ENCODE data around the gene ASCC1. TPM values are rescaled to one million over a fixed set of nuclear protein-coding genes. Genes with fewer than 3 reads are reported as not detected.

ASCC1 gene
- total RNA-seq, 2 experiments from 2014 or later: 16.5 to 19.0 TPM

GRCh38 chr10:72245949-72246525, 30.0 kb upstream of the ASCC1 start:
- POLR2A ChIA-PET: interaction anchor here (1.2 to 4.5 kb wide), 5 partner anchors 10 to 86 kb away, joined by 4 to 49 read pairs (median 8); partner anchors contain the start of gene DDIT4
- peaks cover 90% of the 10 kb centered on the region for H3K4me1 Mint-ChIP-seq (ENCODE audit: low read depth)
- DNase-seq (no peak), ATAC-seq (ENCODE audit: poor library complexity) (no peak)
- no peaks in the 10 kb centered on the region for H3K27me3 ChIP-seq (ENCODE audit: control insufficient read depth in 1 of 2, insufficient read depth in 2 of 2, low read length in 2 of 2)
- peak overlapping the region; percentile 57 for H3K4me3 Mint-ChIP-seq
- no peaks in the 10 kb centered on the region for H3K36me3 Mint-ChIP-seq (ENCODE audit: low read depth)
- H3K9me3 Mint-ChIP-seq: no peaks in the 10 kb centered on the region
- H3K27ac Mint-ChIP-seq: peak overlapping the region; percentile 96
- H3K4me1 ChIP-seq (ENCODE audit: insufficient read depth, low read length): peaks cover 96% of the 10 kb centered on the region
- H3K36me3 ChIP-seq (ENCODE audit: insufficient read depth, low read length): no peaks in the 10 kb centered on the region
- no peaks in the 10 kb centered on the region for H3K27me3 Mint-ChIP-seq
- CTCF ChIA-PET: no interaction called here
- H3K9me3 ChIP-seq (ENCODE audit: control insufficient read depth in 1 of 2, insufficient read depth in 1 of 2, low read length in 2 of 2): no peaks in the 10 kb centered on the region
- H3K27ac ChIP-seq (ENCODE audit: low read depth in 1 of 2, low read length in 2 of 2): peak overlapping the region; percentile 44 to 57
- intact Hi-C loops (cut with DNase I, micrococcal nuclease): no loop called here
- TF ChIP-seq CTCF (IDR thresholded peaks at IDR 0.05): no peak
- no peak overlapping the region for H3K4me3 ChIP-seq (ENCODE audit: low read length)

GRCh38 chr10:72244573-72245038, 28.5 kb upstream of the ASCC1 start:
- H3K36me3 ChIP-seq (ENCODE audit: insufficient read depth, low read length): no peaks in the 10 kb centered on the region
- Mint-ChIP-seq H3K9me3 (no peaks in the 10 kb centered on the region), H3K4me1 (ENCODE audit: low read depth) (peaks cover 89% of the 10 kb centered on the region), H3K4me3 (peak overlapping the region; percentile 14), H3K27ac (peak overlapping the region; percentile 96), H3K36me3 (ENCODE audit: low read depth) (peaks cover 3% of the 10 kb centered on the region), H3K27me3 (no peaks in the 10 kb centered on the region)
- H3K9me3 ChIP-seq (ENCODE audit: control insufficient read depth in 1 of 2, insufficient read depth in 1 of 2, low read length in 2 of 2): no peaks in the 10 kb centered on the region
- POLR2A ChIA-PET: no interaction called here
- TF ChIP-seq CTCF (IDR thresholded peaks at IDR 0.05): no peak
- peak overlapping the region in 1 of 2 donors; percentile 6 for H3K27ac ChIP-seq (ENCODE audit: low read depth in 1 of 2, low read length in 2 of 2)
- H3K4me3 ChIP-seq (ENCODE audit: low read length): no peak overlapping the region
- CTCF ChIA-PET: no interaction called here
- DNase-seq: no peak
- H3K27me3 ChIP-seq (ENCODE audit: control insufficient read depth in 1 of 2, insufficient read depth in 2 of 2, low read length in 2 of 2): no peaks in the 10 kb centered on the region
- H3K4me1 ChIP-seq (ENCODE audit: insufficient read depth, low read length): peaks cover 83% of the 10 kb centered on the region
- intact Hi-C loops (cut with DNase I, micrococcal nuclease): loop anchor here in 1 of 2 experiments (5.0 kb wide), 1 partner anchor 93 kb away; no protein-coding TSS in a partner anchor
- no peak for ATAC-seq (ENCODE audit: poor library complexity)

GRCh38 chr10:72243822-72244437, 27.9 kb upstream of the ASCC1 start:
- intact Hi-C loops (cut with DNase I, micrococcal nuclease): loop anchor here in 1 of 2 experiments (5.0 kb wide), 1 partner anchor 93 kb away; no protein-coding TSS in a partner anchor
- no peak overlapping the region for H3K4me3 ChIP-seq (ENCODE audit: low read length)
- no peaks in the 10 kb centered on the region for H3K36me3 ChIP-seq (ENCODE audit: insufficient read depth, low read length)
- POLR2A ChIA-PET: interaction anchor here (0.6 to 2.1 kb wide), 4 partner anchors 28 to 167 kb away, joined by 3 to 6 read pairs (median 4); partner anchors contain the start of genes ASCC1 and DNAJB12
- peaks cover 77% of the 10 kb centered on the region for H3K4me1 ChIP-seq (ENCODE audit: insufficient read depth, low read length)
- no peaks in the 10 kb centered on the region for H3K27me3 Mint-ChIP-seq
- CTCF ChIA-PET: interaction anchor here (0.9 kb wide), 1 partner anchor 17 kb away, joined by 3 read pairs; no protein-coding TSS in a partner anchor
- H3K27me3 ChIP-seq (ENCODE audit: control insufficient read depth in 1 of 2, insufficient read depth in 2 of 2, low read length in 2 of 2): no peaks in the 10 kb centered on the region
- H3K36me3 Mint-ChIP-seq (ENCODE audit: low read depth): peaks cover 5% of the 10 kb centered on the region
- no peak for ATAC-seq (ENCODE audit: poor library complexity)
- H3K27ac Mint-ChIP-seq: peak overlapping the region; percentile 96
- peak overlapping the region; percentile 20 for H3K4me3 Mint-ChIP-seq
- H3K27ac ChIP-seq (ENCODE audit: low read depth in 1 of 2, low read length in 2 of 2): no peak overlapping the region
- DNase-seq: peak in 1 of 14 experiments; percentile 19
- H3K4me1 Mint-ChIP-seq (ENCODE audit: low read depth): peaks cover 90% of the 10 kb centered on the region
- no peak for TF ChIP-seq CTCF (IDR thresholded peaks at IDR 0.05)
- no peaks in the 10 kb centered on the region for H3K9me3 Mint-ChIP-seq
- H3K9me3 ChIP-seq (ENCODE audit: control insufficient read depth in 1 of 2, insufficient read depth in 1 of 2, low read length in 2 of 2): no peaks in the 10 kb centered on the region
